H1 (cell line): ENCODE results near the gene DPF1. TPM values are rescaled to one million over a fixed set of nuclear protein-coding genes. Genes with fewer than 3 reads are reported as not detected.

ENCODE experiments used
- BACH1 ChIP-seq: IDR thresholded peaks from 2 replicates; pipeline ENCODE4 v1.6.1; 2012; ENCODE audit warnings: low read length, improper control_type of control experiment
- KDM5A ChIP-seq: fragments of 200-600 bp; IDR thresholded peaks from 2 replicates; pipeline ENCODE4 v1.7.1; 2012; ENCODE audit warnings: mild to moderate bottlenecking, low read length, inconsistent platforms, mixed read lengths
- MAFK ChIP-seq: IDR thresholded peaks from 2 replicates; pipeline ENCODE4 v1.6.1; 2012; ENCODE audit warnings: low read depth, mild to moderate bottlenecking, improper control_type of control experiment, low read length
- MAX ChIP-seq: IDR thresholded peaks from 2 replicates; pipeline ENCODE4 v1.6.1; 2012; ENCODE audit warnings: inconsistent platforms
- POLR2A ChIP-seq, 2 experiments: IDR thresholded peaks; 1 replicate in 1 of 2; 2 replicates in 1 of 2; pipeline ENCODE4 v1.6.1; 2011; ENCODE audit warnings: low read depth in 2 of 2, low read length in 2 of 2, mild to moderate bottlenecking in 2 of 2; ENCODE audit errors: control extremely low read depth in 1 of 2
- polyA plus RNA-seq, 7 experiments: library from polyadenylated mRNA; depleted of rRNA in 3 of 7; stranded (reverse) in 5 of 7; unstranded in 2 of 7; fragments of >200 nt in 5 of 7; fragments of 200-250 nt in 2 of 7; gene quantifications; 1 replicate in 5 of 7; 2 replicates in 1 of 7; 4 replicates in 1 of 7; pipeline versions ENCODE4 v1.2.1 to v1.2.3, GENCODE V29; 2011 to 2013; ENCODE audit warnings: missing spikeins in 2 of 7, mixed read lengths in 2 of 7
- total RNA-seq: library from RNA; stranded (reverse); fragmentation: NEBNext Ultra II Directional; extraction: Animal tissue kit (Norgen Biotek cat#: 25700); gene quantifications from 2 replicates; pipeline ENCODE4 v1.2.1, GENCODE V29; 2021
- TF ChIP-seq, protein P1 (sequence below): IDR thresholded peaks from 2 replicates; pipeline ENCODE4 v1.6.1; 2012; ENCODE audit warnings: low read length, inconsistent platforms
- TF ChIP-seq, protein P2 (sequence below): IDR thresholded peaks from 2 replicates; pipeline ENCODE4 v1.6.1; 2012; ENCODE audit warnings: inconsistent platforms

DPF1 gene
- total and polyA plus RNA-seq, 2 of the 8 experiments (the other 6 are each of a cell fraction or from before 2014, with no cell fraction given) = 12.9 to 15.6 TPM

GRCh38 chr19:38224014-38224862, at the start of gene DPF1 (continued):
- TF ChIP-seq MAX (peak; percentile 37; the same call in 1 of the 2 replicates), BACH1 (peak; percentile 87), KDM5A (no peak), POLR2A (IDR thresholded peaks at IDR 0.05; ENCODE audit: control extremely low read depth in 1 of 2, low read depth in 2 of 2, low read length in 2 of 2) (no peak), MAFK (no peak)
- TF ChIP-seq, protein P1, sequence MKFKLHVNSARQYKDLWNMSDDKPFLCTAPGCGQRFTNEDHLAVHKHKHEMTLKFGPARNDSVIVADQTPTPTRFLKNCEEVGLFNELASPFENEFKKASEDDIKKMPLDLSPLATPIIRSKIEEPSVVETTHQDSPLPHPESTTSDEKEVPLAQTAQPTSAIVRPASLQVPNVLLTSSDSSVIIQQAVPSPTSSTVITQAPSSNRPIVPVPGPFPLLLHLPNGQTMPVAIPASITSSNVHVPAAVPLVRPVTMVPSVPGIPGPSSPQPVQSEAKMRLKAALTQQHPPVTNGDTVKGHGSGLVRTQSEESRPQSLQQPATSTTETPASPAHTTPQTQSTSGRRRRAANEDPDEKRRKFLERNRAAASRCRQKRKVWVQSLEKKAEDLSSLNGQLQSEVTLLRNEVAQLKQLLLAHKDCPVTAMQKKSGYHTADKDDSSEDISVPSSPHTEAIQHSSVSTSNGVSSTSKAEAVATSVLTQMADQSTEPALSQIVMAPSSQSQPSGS = no peak
- TF ChIP-seq, protein P2, sequence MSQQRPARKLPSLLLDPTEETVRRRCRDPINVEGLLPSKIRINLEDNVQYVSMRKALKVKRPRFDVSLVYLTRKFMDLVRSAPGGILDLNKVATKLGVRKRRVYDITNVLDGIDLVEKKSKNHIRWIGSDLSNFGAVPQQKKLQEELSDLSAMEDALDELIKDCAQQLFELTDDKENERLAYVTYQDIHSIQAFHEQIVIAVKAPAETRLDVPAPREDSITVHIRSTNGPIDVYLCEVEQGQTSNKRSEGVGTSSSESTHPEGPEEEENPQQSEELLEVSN = no peak
